GM12891 (cell line): Measurements from ENCODE around the gene ITGA8. TPM values are rescaled to one million over a fixed set of nuclear protein-coding genes. Genes with fewer than 3 reads are reported as not detected.
"Not testable (repeated sequence)": the region's sequence is repeated elsewhere in the genome, so short reads cannot be mapped to it uniquely, and the experiment has no call there.

Source experiments
- DNase-seq: peaks from one replicate; pipeline ENCODE4 v3.0.0; 2011; ENCODE audit warnings: low spot score; ENCODE audit not compliant: insufficient read length
- FAIRE-seq: peaks from 2 replicates; lab custom pipeline; 2011; peaks lifted over from hg19 to GRCh38; lab: Jason Lieb, UNC
- PAX5 ChIP-seq: IDR thresholded peaks from 2 replicates; pipeline ENCODE4 v1.6.1; 2011; ENCODE audit warnings: low read length, moderate library complexity, mild to moderate bottlenecking; ENCODE audit not compliant: insufficient read depth, severe bottlenecking
- POLR2A ChIP-seq: IDR thresholded peaks from 2 replicates; pipeline ENCODE4 v1.6.1; 2011; ENCODE audit warnings: low read depth, low read length, control low read depth
- POLR2AphosphoS5 ChIP-seq: IDR thresholded peaks from 2 replicates; pipeline ENCODE4 v1.6.1; 2011; ENCODE audit warnings: low read depth, low read length, control low read depth
- POU2F2 ChIP-seq: IDR thresholded peaks from 2 replicates; pipeline ENCODE4 v1.6.1; 2011; ENCODE audit warnings: low read depth, mild to moderate bottlenecking, control low read depth, low read length, moderate library complexity
- SPI1 ChIP-seq: IDR thresholded peaks from 2 replicates; pipeline ENCODE4 v1.6.1; 2011; ENCODE audit warnings: low read depth, low read length, control low read depth
- TAF1 ChIP-seq: IDR thresholded peaks from 2 replicates; pipeline ENCODE4 v1.6.1; 2011; ENCODE audit warnings: low read depth, low read length, control low read depth
- polyA plus RNA-seq: library from polyadenylated mRNA; unstranded; fragments of >200 nt; gene quantifications from one replicate; pipeline ENCODE4 v1.2.1, GENCODE V29; 2012; ENCODE audit warnings: low read depth, missing spikeins, inconsistent platforms; ENCODE audit not compliant: missing spikeins

ITGA8 gene
- polyA plus RNA-seq, result 0.04 TPM

- DNase-seq (peak; percentile 11), FAIRE-seq (peak; percentile 63)
- no peak for TF ChIP-seq POLR2A
- TF ChIP-seq SPI1, result no peak
- TF ChIP-seq PAX5, result no peak
- TF ChIP-seq POLR2AphosphoS5, result no peak
- TF ChIP-seq POU2F2, result no peak
- TF ChIP-seq TAF1, result no peak
These were observed at the start of gene ITGA8 for GRCh38 chr10:15719899-15720634. ITGA8 (minus strand) TSS chr10:15719922; CDS start chr10:15719771, 151 bp downstream.

GRCh38 chr10:15764892-15765454 lies 45.3 kb upstream of the ITGA8 start:
- no peak for FAIRE-seq
- TF ChIP-seq PAX5 (no peak), POLR2AphosphoS5 (no peak), POLR2A (no peak), SPI1 (no peak), POU2F2 (no peak), TAF1 (no peak)
- no peak for DNase-seq

GRCh38 chr10:15763006-15763405 lies 43.3 kb upstream of the ITGA8 start:
- DNase-seq, result no peak
- TF ChIP-seq TAF1, result no peak
- no peak for TF ChIP-seq SPI1
- TF ChIP-seq PAX5, result no peak
- no peak for TF ChIP-seq POU2F2
- no peak for TF ChIP-seq POLR2AphosphoS5
- FAIRE-seq, result no peak

DNA sequence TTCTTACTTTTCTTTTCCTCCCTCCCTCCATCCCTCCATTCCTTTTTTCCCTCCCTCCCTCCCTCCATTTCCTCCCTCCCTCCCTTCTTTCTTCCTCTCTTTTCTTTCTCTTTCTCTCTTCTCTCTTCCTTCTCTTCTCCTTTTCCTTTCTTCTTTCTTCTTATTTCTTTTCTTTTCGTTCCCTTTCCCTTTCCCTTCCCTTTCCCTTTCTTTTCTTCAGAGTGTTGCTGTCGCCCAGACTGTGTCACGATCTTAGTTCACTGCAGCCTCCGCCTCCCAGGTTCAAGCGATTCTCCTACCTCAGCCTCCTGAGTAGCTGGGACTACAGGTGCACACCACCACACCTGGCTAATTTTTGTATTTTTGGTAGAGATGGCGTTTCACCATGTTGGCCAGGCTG lies 42.5 kb upstream of the ITGA8 start:
- not testable (repeated sequence) for DNase-seq, FAIRE-seq

GRCh38 chr10:15761224-15761623 lies 41.5 kb upstream of the ITGA8 start:
- DNase-seq, FAIRE-seq: not testable (repeated sequence)

DNA sequence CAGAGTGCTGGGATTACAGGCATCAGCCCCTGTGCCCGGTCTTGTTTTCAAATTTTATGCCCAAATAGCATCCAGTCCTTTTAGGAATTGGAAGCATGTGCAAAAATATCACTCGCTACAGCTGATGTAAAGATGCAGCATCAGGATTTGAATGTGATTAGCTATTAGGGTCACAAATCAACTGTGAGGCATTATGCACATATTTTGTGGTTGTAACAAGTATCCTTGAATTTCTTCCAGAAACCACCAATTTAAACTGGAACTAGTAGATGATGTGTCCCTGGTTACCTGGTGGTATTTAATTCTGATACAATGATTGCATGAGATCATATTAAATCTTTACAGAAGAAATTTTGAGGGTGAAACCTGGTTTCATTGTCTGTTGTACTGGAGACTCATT lies 41.0 kb upstream of the ITGA8 start:
- TF ChIP-seq TAF1 (no peak), POLR2A (no peak), PAX5 (no peak), POLR2AphosphoS5 (no peak), SPI1 (no peak), POU2F2 (no peak)
- DNase-seq (no peak), FAIRE-seq (no peak)

DNA sequence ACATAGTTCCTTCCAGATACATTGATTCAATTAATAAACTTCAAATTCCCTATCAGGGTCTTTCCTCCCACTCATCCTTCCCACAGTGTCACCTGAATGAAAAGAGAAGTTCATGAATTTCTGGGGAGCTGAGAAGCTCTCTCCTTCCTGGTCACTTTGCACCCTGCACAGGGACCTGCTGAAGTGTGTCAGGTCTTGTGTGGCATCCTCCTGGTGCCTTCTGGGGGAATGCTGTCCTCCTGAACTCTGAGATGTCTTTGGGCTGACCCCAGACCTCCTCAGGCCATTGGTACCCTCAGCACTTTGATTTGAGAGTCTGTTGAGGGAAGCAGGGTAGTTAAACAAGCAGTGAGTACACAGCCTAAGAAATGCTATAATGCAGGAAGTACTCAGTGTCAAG lies 39.5 kb upstream of the ITGA8 start:
- TF ChIP-seq POLR2A (no peak), POU2F2 (no peak), PAX5 (no peak), TAF1 (no peak), POLR2AphosphoS5 (no peak), SPI1 (no peak)

DNA sequence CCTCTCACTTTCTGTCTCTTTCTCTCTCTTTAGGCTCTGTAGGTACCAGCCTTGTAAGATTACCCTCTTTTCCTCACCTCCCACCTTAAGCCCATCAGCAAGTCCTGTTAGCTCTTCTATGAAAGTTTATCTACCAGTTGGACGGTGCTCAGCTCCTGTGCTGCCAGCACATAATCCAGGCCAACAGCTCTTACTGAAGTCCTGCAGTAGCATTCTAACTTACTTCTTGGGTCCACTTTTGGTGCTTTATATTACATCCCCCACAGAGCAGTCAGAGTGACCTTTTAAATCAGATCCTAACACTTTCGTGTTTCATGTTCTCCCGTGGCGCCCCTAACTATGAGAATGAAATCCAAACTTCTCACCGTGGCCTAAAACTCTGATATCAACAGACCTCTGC lies 38.9 kb upstream of the ITGA8 start:
- TF ChIP-seq POU2F2 (no peak), POLR2AphosphoS5 (no peak), TAF1 (no peak)
- FAIRE-seq (no peak), DNase-seq (no peak)

More for the DNA sequence above, 39.5 kb upstream of the ITGA8 start:
- FAIRE-seq, result no peak
- no peak for DNase-seq

- no peak for FAIRE-seq
- DNase-seq, result no peak
- TF ChIP-seq SPI1, result no peak
- no peak for TF ChIP-seq POLR2AphosphoS5
- TF ChIP-seq TAF1, result no peak
- no peak for TF ChIP-seq PAX5
- TF ChIP-seq POLR2A, result no peak
- TF ChIP-seq POU2F2, result no peak
These were observed 35.2 kb upstream of the ITGA8 start for GRCh38 chr10:15754937-15755336.

DNA sequence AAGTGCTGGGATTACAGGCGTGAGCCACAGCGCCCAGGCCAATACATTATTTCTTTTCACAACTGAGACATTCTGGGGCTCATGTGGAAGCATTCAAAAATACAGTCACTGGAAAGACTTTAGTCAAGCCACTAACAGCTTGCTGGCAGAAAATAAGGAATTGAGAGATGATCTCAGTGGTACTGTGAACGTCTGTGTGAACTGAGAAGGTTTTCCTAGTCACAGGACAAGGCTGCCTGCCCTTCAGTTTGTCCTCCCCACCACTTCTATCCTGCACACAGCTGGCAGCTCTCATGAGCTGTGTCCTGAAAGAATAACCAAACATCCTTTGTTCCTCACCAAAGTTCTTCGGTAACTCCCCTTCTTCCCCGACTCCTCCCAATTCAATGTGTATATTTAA lies 31.3 kb upstream of the ITGA8 start:
- FAIRE-seq (no peak), DNase-seq (no peak)

More for the DNA sequence above, 31.3 kb upstream of the ITGA8 start:
- peak; percentile 32; the same call in 1 of the 2 replicates for TF ChIP-seq SPI1
- TF ChIP-seq TAF1, result no peak
